NCI-H524 (cell line): ENCODE data around the gene SMIM24.
"Not testable (repeated sequence)": the region's sequence is repeated elsewhere in the genome, so short reads cannot be mapped to it uniquely, and the experiment has no call there.

Source experiments
- DNase-seq, 2 experiments: peaks; one replicate each; lab custom pipeline; 2025; lab: John Stamatoyannopoulos, UW

Gene SMIM24

GRCh38 chr19:3433805-3434540, 46.4 kb downstream of the SMIM24 start:
- DNase-seq = no peak

- no peak for DNase-seq
Measured at GRCh38 chr19:3433313-3433712, 47.0 kb downstream of the SMIM24 start.

- DNase-seq = no peak
Measured at GRCh38 chr19:3431760-3432397, 48.4 kb downstream of the SMIM24 start.

GRCh38 chr19:3430366-3430680, 50.0 kb downstream of the SMIM24 start:
- DNase-seq = not testable (repeated sequence)

GRCh38 chr19:3426433-3426832, 53.9 kb downstream of the SMIM24 start:
- DNase-seq = no peak
